Measurements from ENCODE around the gene TMEM183A. TPM values are rescaled to one million over a fixed set of nuclear protein-coding genes. Genes with fewer than 3 reads are reported as not detected.
A peak's percentile ranks its signal among the peaks of the same experiment; 100 is the strongest.

Gene TMEM183A
- total RNA-seq, 2 donors from 2014 or later, result 80.2 to 88.2 TPM

GRCh38 chr1:203065191-203065590 is 58.0 kb downstream of the TMEM183A start:
- H3K27me3 ChIP-seq (replicated peaks; ENCODE audit: insufficient read depth), result no peaks in the 10 kb centered on the region
- H3K27ac ChIP-seq, result no peak overlapping the region
- 84% methylated on average over 7 of the region's 7 CpGs for WGBS
- no peaks in the 10 kb centered on the region for H3K36me3 ChIP-seq
- no peaks in the 10 kb centered on the region for H3K4me1 ChIP-seq (replicated peaks)
- TF ChIP-seq POLR2AphosphoS5 (IDR thresholded peaks at IDR 0.05) (no peak), POLR2A (IDR thresholded peaks at IDR 0.05) (no peak)
- TF ChIP-seq, protein P1, sequence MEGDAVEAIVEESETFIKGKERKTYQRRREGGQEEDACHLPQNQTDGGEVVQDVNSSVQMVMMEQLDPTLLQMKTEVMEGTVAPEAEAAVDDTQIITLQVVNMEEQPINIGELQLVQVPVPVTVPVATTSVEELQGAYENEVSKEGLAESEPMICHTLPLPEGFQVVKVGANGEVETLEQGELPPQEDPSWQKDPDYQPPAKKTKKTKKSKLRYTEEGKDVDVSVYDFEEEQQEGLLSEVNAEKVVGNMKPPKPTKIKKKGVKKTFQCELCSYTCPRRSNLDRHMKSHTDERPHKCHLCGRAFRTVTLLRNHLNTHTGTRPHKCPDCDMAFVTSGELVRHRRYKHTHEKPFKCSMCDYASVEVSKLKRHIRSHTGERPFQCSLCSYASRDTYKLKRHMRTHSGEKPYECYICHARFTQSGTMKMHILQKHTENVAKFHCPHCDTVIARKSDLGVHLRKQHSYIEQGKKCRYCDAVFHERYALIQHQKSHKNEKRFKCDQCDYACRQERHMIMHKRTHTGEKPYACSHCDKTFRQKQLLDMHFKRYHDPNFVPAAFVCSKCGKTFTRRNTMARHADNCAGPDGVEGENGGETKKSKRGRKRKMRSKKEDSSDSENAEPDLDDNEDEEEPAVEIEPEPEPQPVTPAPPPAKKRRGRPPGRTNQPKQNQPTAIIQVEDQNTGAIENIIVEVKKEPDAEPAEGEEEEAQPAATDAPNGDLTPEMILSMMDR (IDR thresholded peaks at IDR 0.05), result no peak
- intact Hi-C loops (cut with DNase I), result no loop called here
- H3K4me3 ChIP-seq, result no peak overlapping the region
- DNase-seq (ENCODE audit: low spot score), result no peak
- H3K9me3 ChIP-seq, result no peaks in the 10 kb centered on the region

GRCh38 chr1:203065986-203066385 is 58.8 kb downstream of the TMEM183A start:
- intact Hi-C loops (cut with DNase I), result no loop called here
- no peaks in the 10 kb centered on the region for H3K36me3 ChIP-seq
- no peaks in the 10 kb centered on the region for H3K27me3 ChIP-seq (replicated peaks; ENCODE audit: insufficient read depth)
- TF ChIP-seq, protein P1 (IDR thresholded peaks at IDR 0.05), result no peak
- TF ChIP-seq POLR2AphosphoS5 (IDR thresholded peaks at IDR 0.05), result no peak
- 81% methylated on average over 2 of the region's 2 CpGs for WGBS
- no peak for DNase-seq (ENCODE audit: low spot score)
- no peak overlapping the region for H3K4me3 ChIP-seq
- H3K9me3 ChIP-seq, result no peaks in the 10 kb centered on the region
- H3K4me1 ChIP-seq (replicated peaks), result no peaks in the 10 kb centered on the region
- H3K27ac ChIP-seq, result no peak overlapping the region

- DNase-seq (ENCODE audit: low spot score), result no peak
- TF ChIP-seq POLR2AphosphoS5 (IDR thresholded peaks at IDR 0.05) (no peak), POLR2A (IDR thresholded peaks at IDR 0.05) (no peak)
- TF ChIP-seq, protein P1 (IDR thresholded peaks at IDR 0.05), result no peak
- WGBS, result 97% methylated on average over 3 of the region's 3 CpGs
- no peak overlapping the region for H3K27ac ChIP-seq
- no peaks in the 10 kb centered on the region for H3K9me3 ChIP-seq
- H3K4me3 ChIP-seq, result no peak overlapping the region
- H3K4me1 ChIP-seq (replicated peaks), result no peaks in the 10 kb centered on the region
- intact Hi-C loops (cut with DNase I), result no loop called here
- no peaks in the 10 kb centered on the region for H3K36me3 ChIP-seq
- no peaks in the 10 kb centered on the region for H3K27me3 ChIP-seq (replicated peaks; ENCODE audit: insufficient read depth)
Measured at GRCh38 chr1:203066965-203067364, 59.8 kb downstream of the TMEM183A start.

- Histone ChIP-seq H3K27ac (peak overlapping the region; percentile 44 to 60), H3K9me3 (no peaks in the 10 kb centered on the region), H3K27me3 (replicated peaks; ENCODE audit: insufficient read depth) (no peaks in the 10 kb centered on the region), H3K4me1 (replicated peaks) (no peaks in the 10 kb centered on the region), H3K4me3 (no peak overlapping the region), H3K36me3 (no peaks in the 10 kb centered on the region)
- TF ChIP-seq, protein P1 (IDR thresholded peaks at IDR 0.05), result no peak
- no peak for TF ChIP-seq POLR2A (IDR thresholded peaks at IDR 0.05)
- no peak for TF ChIP-seq POLR2AphosphoS5 (IDR thresholded peaks at IDR 0.05)
- intact Hi-C loops (cut with DNase I), result no loop called here
- WGBS, result 8% methylated on average over 4 of the region's 4 CpGs
- DNase-seq (ENCODE audit: low spot score), result peak; percentile 6
Measured at GRCh38 chr1:203069030-203069747, 62.0 kb downstream of the TMEM183A start.

- no peaks in the 10 kb centered on the region for H3K9me3 ChIP-seq
- H3K36me3 ChIP-seq, result no peaks in the 10 kb centered on the region
- no peaks in the 10 kb centered on the region for H3K27me3 ChIP-seq (replicated peaks; ENCODE audit: insufficient read depth)
- H3K27ac ChIP-seq, result no peak overlapping the region
- no peak for DNase-seq (ENCODE audit: low spot score)
- no peaks in the 10 kb centered on the region for H3K4me1 ChIP-seq (replicated peaks)
- TF ChIP-seq, protein P1 (IDR thresholded peaks at IDR 0.05), result no peak
- no peak for TF ChIP-seq POLR2AphosphoS5 (IDR thresholded peaks at IDR 0.05)
- TF ChIP-seq POLR2A (IDR thresholded peaks at IDR 0.05), result no peak
- no peak overlapping the region for H3K4me3 ChIP-seq
- 96% methylated on average over 7 of the region's 7 CpGs for WGBS
- intact Hi-C loops (cut with DNase I), result no loop called here
Measured at GRCh38 chr1:203072002-203072602, 64.9 kb downstream of the TMEM183A start.

Measured in prostate gland (tissue), 2 donors.